ENCODE results near the gene LSMEM2.

- TF ChIP-seq CTCF (conservative IDR thresholded peaks at IDR 0.05; ENCODE audit: low read length) (no peak), EZH2phosphoT487 (IDR thresholded peaks at IDR 0.05; ENCODE audit: borderline replicate concordance) (no peak)
Measured at GRCh38 chr3:50258979-50259378, 19.9 kb upstream of the LSMEM2 start.

Data from Loucy (cell line).